Panc1 (cell line): ENCODE measurements around the gene CPNE4. TPM values are rescaled to one million over a fixed set of nuclear protein-coding genes. Genes with fewer than 3 reads are reported as not detected.

ENCODE experiments used
- ATAC-seq: fragments of 200-7000 bp; cut with Tn5 transposase; 2 replicates; pipeline ENCODE4 v1.9.1; 2020; ENCODE audit warnings: mild to moderate bottlenecking, moderate library complexity
- BruUV-seq: library from RNA; stranded (reverse); fragments of 400-500 nt; replicated peaks from 2 replicates; lab custom pipeline; 2021; lab: Mats Ljungman, UMichigan
- CTCF ChIA-PET: fragments of 300-600 bp; sonication (Branson Sonifier 250); formaldehyde crosslinking; loops from one replicate; lab custom pipeline; 2022; ENCODE audit warnings: antibody characterized with exemption; lab: Charles Lee
- POLR2A ChIA-PET: fragments of 300-600 bp; sonication (Branson Sonifier 250); formaldehyde crosslinking; loops from one replicate; lab custom pipeline; 2022; ENCODE audit warnings: antibody characterized with exemption; lab: Charles Lee
- DNase-seq: peaks from one replicate; pipeline ENCODE4 v3.0.0-alpha.2; 2010; ENCODE audit warnings: low read depth, low spot score
- H3K27ac ChIP-seq: 2 replicates; pipeline ENCODE4 v1.5.1; 2011; ENCODE audit warnings: mild to moderate bottlenecking, low read length, inconsistent platforms
- H3K27me3 ChIP-seq: fragments of 200-500 bp; sonication (Bioruptor generic); 2 replicates; pipeline ENCODE4 v1.6.0; 2014; ENCODE audit warnings: low read length, inconsistent platforms; ENCODE audit not compliant: control insufficient read depth, insufficient read depth
- H3K36me3 ChIP-seq: fragments of 200-500 bp; sonication (Bioruptor generic); 2 replicates; pipeline ENCODE4 v1.5.1; 2014; ENCODE audit warnings: inconsistent platforms, mild to moderate bottlenecking, low read length, moderate library complexity; ENCODE audit not compliant: control insufficient read depth, insufficient read depth
- H3K4me1 ChIP-seq: 2 replicates; pipeline ENCODE4 v1.5.1; 2011; ENCODE audit warnings: inconsistent platforms, mild to moderate bottlenecking, low read length, moderate library complexity; ENCODE audit not compliant: control insufficient read depth, insufficient read depth
- H3K4me3 ChIP-seq, 2 experiments: 2 replicates each; pipeline ENCODE4 v1.5.1; 2011 to 2012; ENCODE audit warnings: low read depth in 2 of 2, low read length in 2 of 2, mild to moderate bottlenecking in 2 of 2, inconsistent platforms in 1 of 2, moderate library complexity in 1 of 2
- H3K9me3 ChIP-seq: fragments of 200-500 bp; sonication (Bioruptor generic); 2 replicates; pipeline ENCODE4 v1.5.1; 2014; ENCODE audit warnings: low read depth, mild to moderate bottlenecking, inconsistent platforms, low read length, moderate library complexity; ENCODE audit not compliant: control insufficient read depth, insufficient read depth
- POLR2AphosphoS5 ChIP-seq: IDR thresholded peaks from 2 replicates; pipeline ENCODE4 v1.6.1; 2012; ENCODE audit warnings: mild to moderate bottlenecking, low read depth, low read length, moderate library complexity
- SIN3A ChIP-seq: IDR thresholded peaks from 2 replicates; pipeline ENCODE4 v1.6.1; 2012; ENCODE audit warnings: low read depth, mild to moderate bottlenecking, low read length, moderate library complexity, borderline replicate concordance; ENCODE audit not compliant: insufficient read depth
- TCF7L2 ChIP-seq: IDR thresholded peaks from 2 replicates; pipeline ENCODE4 v1.6.1; 2011; ENCODE audit warnings: mild to moderate bottlenecking, low read depth, low read length, inconsistent platforms
- in situ Hi-C: cut with HindIII; loops from 2 replicates; pipeline ENCODE4 v1.10.0; 2016; ENCODE audit warnings: low sequenced_read_pairs, low pct_unique_long_range_greater_than_20kb
- intact Hi-C: fragments of 100-400 bp; cut with micrococcal nuclease; formaldehyde crosslinking; loops from one replicate; pipeline ENCODE4 v1.10.0; 2022; ENCODE audit not compliant: unreplicated experiment
- total RNA-seq: library from RNA; stranded (reverse); gene quantifications from one replicate; pipeline ENCODE4 v1.2.1, GENCODE V29; 2021; ENCODE audit not compliant: unreplicated experiment
- TF ChIP-seq, protein P1 (sequence below): fragments of 450-650 bp; IDR thresholded peaks from 2 replicates; pipeline ENCODE4 v1.5.1; 2017; ENCODE audit warnings: mild to moderate bottlenecking
- TF ChIP-seq, protein P2 (sequence below), 2 experiments: IDR thresholded peaks; 2 replicates each; pipeline ENCODE4 v1.6.1; 2011 to 2012; ENCODE audit warnings: low read depth in 2 of 2, control low read depth in 1 of 2, low read length in 1 of 2, mild to moderate bottlenecking in 1 of 2, moderate library complexity in 1 of 2; ENCODE audit not compliant: insufficient read depth in 1 of 2

CPNE4 gene
- total RNA-seq, 1 experiment from 2014 or later: not detected

DNA sequence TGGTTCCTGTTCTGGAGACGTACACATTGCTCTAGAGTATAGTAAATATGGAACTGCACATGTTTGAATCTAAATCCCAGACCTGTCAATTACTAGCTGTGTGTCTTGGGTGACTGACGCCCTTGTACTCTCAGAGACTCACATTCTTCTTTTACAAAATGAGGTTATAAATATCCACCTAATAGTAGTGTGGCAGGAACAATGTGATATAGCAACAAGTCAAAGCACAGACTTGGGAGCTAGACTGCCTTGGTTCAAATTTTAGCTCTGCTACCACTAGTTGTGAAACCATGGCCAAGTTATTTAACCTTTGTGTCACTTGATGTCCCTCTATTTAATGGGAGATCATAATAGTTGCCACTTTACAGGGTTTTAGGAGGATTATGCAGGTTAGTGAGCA is 245.6 kb downstream of the CPNE4 start:
- H3K36me3 ChIP-seq: no peaks in the 10 kb centered on the region
- in situ Hi-C loops (no loop called here), intact Hi-C loops (no loop called here)
- CTCF ChIA-PET: no interaction called here
- POLR2A ChIA-PET: no interaction called here
- no TSS peak for BruUV-seq
- H3K4me1 ChIP-seq: no peaks in the 10 kb centered on the region
- no peak overlapping the region for H3K4me3 ChIP-seq
- TF ChIP-seq SIN3A: no peak
- no peak for TF ChIP-seq TCF7L2
- TF ChIP-seq POLR2AphosphoS5: no peak
- TF ChIP-seq, protein P1, sequence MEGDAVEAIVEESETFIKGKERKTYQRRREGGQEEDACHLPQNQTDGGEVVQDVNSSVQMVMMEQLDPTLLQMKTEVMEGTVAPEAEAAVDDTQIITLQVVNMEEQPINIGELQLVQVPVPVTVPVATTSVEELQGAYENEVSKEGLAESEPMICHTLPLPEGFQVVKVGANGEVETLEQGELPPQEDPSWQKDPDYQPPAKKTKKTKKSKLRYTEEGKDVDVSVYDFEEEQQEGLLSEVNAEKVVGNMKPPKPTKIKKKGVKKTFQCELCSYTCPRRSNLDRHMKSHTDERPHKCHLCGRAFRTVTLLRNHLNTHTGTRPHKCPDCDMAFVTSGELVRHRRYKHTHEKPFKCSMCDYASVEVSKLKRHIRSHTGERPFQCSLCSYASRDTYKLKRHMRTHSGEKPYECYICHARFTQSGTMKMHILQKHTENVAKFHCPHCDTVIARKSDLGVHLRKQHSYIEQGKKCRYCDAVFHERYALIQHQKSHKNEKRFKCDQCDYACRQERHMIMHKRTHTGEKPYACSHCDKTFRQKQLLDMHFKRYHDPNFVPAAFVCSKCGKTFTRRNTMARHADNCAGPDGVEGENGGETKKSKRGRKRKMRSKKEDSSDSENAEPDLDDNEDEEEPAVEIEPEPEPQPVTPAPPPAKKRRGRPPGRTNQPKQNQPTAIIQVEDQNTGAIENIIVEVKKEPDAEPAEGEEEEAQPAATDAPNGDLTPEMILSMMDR: no peak
- TF ChIP-seq, protein P2, sequence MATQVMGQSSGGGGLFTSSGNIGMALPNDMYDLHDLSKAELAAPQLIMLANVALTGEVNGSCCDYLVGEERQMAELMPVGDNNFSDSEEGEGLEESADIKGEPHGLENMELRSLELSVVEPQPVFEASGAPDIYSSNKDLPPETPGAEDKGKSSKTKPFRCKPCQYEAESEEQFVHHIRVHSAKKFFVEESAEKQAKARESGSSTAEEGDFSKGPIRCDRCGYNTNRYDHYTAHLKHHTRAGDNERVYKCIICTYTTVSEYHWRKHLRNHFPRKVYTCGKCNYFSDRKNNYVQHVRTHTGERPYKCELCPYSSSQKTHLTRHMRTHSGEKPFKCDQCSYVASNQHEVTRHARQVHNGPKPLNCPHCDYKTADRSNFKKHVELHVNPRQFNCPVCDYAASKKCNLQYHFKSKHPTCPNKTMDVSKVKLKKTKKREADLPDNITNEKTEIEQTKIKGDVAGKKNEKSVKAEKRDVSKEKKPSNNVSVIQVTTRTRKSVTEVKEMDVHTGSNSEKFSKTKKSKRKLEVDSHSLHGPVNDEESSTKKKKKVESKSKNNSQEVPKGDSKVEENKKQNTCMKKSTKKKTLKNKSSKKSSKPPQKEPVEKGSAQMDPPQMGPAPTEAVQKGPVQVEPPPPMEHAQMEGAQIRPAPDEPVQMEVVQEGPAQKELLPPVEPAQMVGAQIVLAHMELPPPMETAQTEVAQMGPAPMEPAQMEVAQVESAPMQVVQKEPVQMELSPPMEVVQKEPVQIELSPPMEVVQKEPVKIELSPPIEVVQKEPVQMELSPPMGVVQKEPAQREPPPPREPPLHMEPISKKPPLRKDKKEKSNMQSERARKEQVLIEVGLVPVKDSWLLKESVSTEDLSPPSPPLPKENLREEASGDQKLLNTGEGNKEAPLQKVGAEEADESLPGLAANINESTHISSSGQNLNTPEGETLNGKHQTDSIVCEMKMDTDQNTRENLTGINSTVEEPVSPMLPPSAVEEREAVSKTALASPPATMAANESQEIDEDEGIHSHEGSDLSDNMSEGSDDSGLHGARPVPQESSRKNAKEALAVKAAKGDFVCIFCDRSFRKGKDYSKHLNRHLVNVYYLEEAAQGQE (IDR thresholded peaks at IDR 0.05; ENCODE audit: insufficient read depth in 1 of 2, low read depth in 2 of 2, low read length in 1 of 2): no peak
- H3K9me3 ChIP-seq: no peaks in the 10 kb centered on the region
- ATAC-seq (no peak), DNase-seq (no peak)
- H3K27me3 ChIP-seq: 0 out of 2 replicates have a peak, but pooled peaks cover 3% of the 10 kb centered on the region
- H3K27ac ChIP-seq: no peak overlapping the region

DNA sequence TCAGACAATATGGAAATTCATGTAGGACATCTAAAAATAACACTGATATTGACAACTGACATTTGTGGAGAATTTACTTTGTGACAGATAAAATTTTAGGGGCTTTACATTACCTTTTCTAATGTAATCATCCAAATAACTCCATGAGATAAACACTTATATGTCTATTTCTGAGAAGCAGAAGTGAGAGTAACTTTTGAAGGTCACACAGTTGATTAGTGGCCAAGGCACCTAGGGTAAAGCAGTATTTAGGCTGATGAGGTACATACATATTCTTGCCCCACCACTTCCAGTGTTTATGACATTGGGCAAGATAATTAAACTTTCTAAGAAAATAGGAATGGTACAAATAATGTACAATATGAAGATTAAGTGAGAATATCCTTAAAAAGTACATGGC is 248.4 kb downstream of the CPNE4 start:
- Histone ChIP-seq H3K36me3 (no peaks in the 10 kb centered on the region), H3K27ac (no peak overlapping the region), H3K9me3 (no peaks in the 10 kb centered on the region), H3K4me3 (no peak overlapping the region), H3K27me3 (0 out of 2 replicates have a peak, but pooled peaks cover 3% of the 10 kb centered on the region), H3K4me1 (no peaks in the 10 kb centered on the region)
- DNase-seq: no peak
- intact Hi-C loops: no loop called here
- ChIA-PET CTCF (no interaction called here), POLR2A (no interaction called here)
- BruUV-seq: no TSS peak
- no peak for ATAC-seq
- in situ Hi-C loops: no loop called here
- TF ChIP-seq, protein P1: no peak
- TF ChIP-seq SIN3A: no peak
- TF ChIP-seq, protein P2 (IDR thresholded peaks at IDR 0.05; ENCODE audit: insufficient read depth in 1 of 2, low read depth in 2 of 2, low read length in 1 of 2): no peak
- no peak for TF ChIP-seq TCF7L2
- no peak for TF ChIP-seq POLR2AphosphoS5
